HepG2 (cell line): Measurements from ENCODE around the gene ABCF1. TPM values are rescaled to one million over a fixed set of nuclear protein-coding genes. Genes with fewer than 3 reads are reported as not detected.

ENCODE experiments used
- ARNT ChIP-seq: fragments of 450-650 bp; IDR thresholded peaks from 2 replicates; pipeline ENCODE4 v1.6.1; 2017
- CREBL2 ChIP-seq: sonication (generic); formaldehyde crosslinking; IDR thresholded peaks from 2 replicates; pipeline ENCODE4 v1.8.1; 2023; ENCODE audit warnings: missing genetic modification reagents, mild to moderate bottlenecking, borderline replicate concordance
- DNMT1 ChIP-seq: sonication (generic); formaldehyde crosslinking; IDR thresholded peaks from 2 replicates; pipeline ENCODE4 v1.5.1; 2020; ENCODE audit warnings: mild to moderate bottlenecking, missing genetic modification reagents
- FOXM1 ChIP-seq: sonication (generic); formaldehyde crosslinking; IDR thresholded peaks from 2 replicates; pipeline ENCODE4 v1.5.0; 2020; ENCODE audit warnings: missing genetic modification reagents
- GTF3A ChIP-seq: sonication (generic); formaldehyde crosslinking; conservative IDR thresholded peaks from 2 replicates; pipeline ENCODE4 v1.4.0; 2020; ENCODE audit warnings: mild to moderate bottlenecking, missing genetic modification reagents
- KLF15 ChIP-seq: sonication (generic); formaldehyde crosslinking; IDR thresholded peaks from 2 replicates; pipeline ENCODE4 v1.8.1; 2023; ENCODE audit warnings: borderline replicate concordance, mild to moderate bottlenecking, inconsistent platforms, missing genetic modification reagents, mixed read lengths
- MLXIP ChIP-seq: sonication (generic); formaldehyde crosslinking; IDR thresholded peaks from 2 replicates; pipeline ENCODE4 v1.9.0; 2021; ENCODE audit warnings: missing genetic modification reagents, borderline replicate concordance
- PAX8 ChIP-seq: sonication (generic); formaldehyde crosslinking; IDR thresholded peaks from 2 replicates; pipeline ENCODE4 v1.8.0; 2022; ENCODE audit warnings: mild to moderate bottlenecking, missing genetic modification reagents, borderline replicate concordance
- POLR2G ChIP-seq: fragments of 200-400 bp; formaldehyde crosslinking; IDR thresholded peaks from 2 replicates; pipeline ENCODE4 v1.6.1; 2018; ENCODE audit warnings: mild to moderate bottlenecking, low read depth, low read length, moderate library complexity
- REXO4 ChIP-seq: sonication (generic); formaldehyde crosslinking; IDR thresholded peaks from 2 replicates; pipeline ENCODE4 v1.8.0; 2022; ENCODE audit warnings: missing genetic modification reagents, mild to moderate bottlenecking, borderline replicate concordance
- SKI ChIP-seq: fragments of 450-650 bp; IDR thresholded peaks from one replicate; pipeline ENCODE4 v1.6.1; 2018; ENCODE audit warnings: mild to moderate bottlenecking; ENCODE audit not compliant: partially characterized antibody
- SMC3 ChIP-seq: IDR thresholded peaks from 2 replicates; pipeline ENCODE4 v1.6.1; 2011; ENCODE audit warnings: low read length, improper control_type of control experiment
- SUZ12 ChIP-seq: fragments of 150-350 bp; IDR thresholded peaks from 2 replicates; pipeline ENCODE4 v1.6.1; 2014; ENCODE audit warnings: low read depth, low read length
- TARDBP ChIP-seq: sonication (generic); formaldehyde crosslinking; IDR thresholded peaks from 2 replicates; pipeline ENCODE4 v1.8.0; 2022; ENCODE audit warnings: mild to moderate bottlenecking, missing genetic modification reagents
- TCF7L2 ChIP-seq: IDR thresholded peaks from 2 replicates; pipeline ENCODE4 v1.6.1; 2011; ENCODE audit warnings: mild to moderate bottlenecking, low read depth, low read length, moderate library complexity
- ZFP1 ChIP-seq: IDR thresholded peaks from 2 replicates; pipeline ENCODE4 v1.6.1; 2016
- ZNF101 ChIP-seq: sonication (generic); formaldehyde crosslinking; IDR thresholded peaks from 2 replicates; pipeline ENCODE4 v1.4.0; 2020; ENCODE audit warnings: mild to moderate bottlenecking, low read depth, missing genetic modification reagents, borderline replicate concordance
- ZNF160 ChIP-seq: sonication (generic); formaldehyde crosslinking; IDR thresholded peaks from 2 replicates; pipeline ENCODE4 v1.8.0; 2022; ENCODE audit warnings: mild to moderate bottlenecking, inconsistent platforms, missing genetic modification reagents
- ZNF253 ChIP-seq: sonication (generic); formaldehyde crosslinking; IDR thresholded peaks from 2 replicates; pipeline ENCODE4 v1.8.0; 2022; ENCODE audit warnings: mild to moderate bottlenecking, missing genetic modification reagents, borderline replicate concordance
- ZNF354B ChIP-seq: sonication (generic); formaldehyde crosslinking; IDR thresholded peaks from 2 replicates; pipeline ENCODE4 v1.8.0; 2022; ENCODE audit warnings: mild to moderate bottlenecking, missing genetic modification reagents
- ZNF451 ChIP-seq: sonication (generic); formaldehyde crosslinking; IDR thresholded peaks from 2 replicates; pipeline ENCODE4 v1.5.0; 2020; ENCODE audit warnings: mild to moderate bottlenecking, missing genetic modification reagents
- ZNF670 ChIP-seq: sonication (generic); formaldehyde crosslinking; IDR thresholded peaks from 2 replicates; pipeline ENCODE4 v1.8.0; 2022; ENCODE audit warnings: mild to moderate bottlenecking, missing genetic modification reagents, borderline replicate concordance
- ZNF720 ChIP-seq: sonication (generic); formaldehyde crosslinking; IDR thresholded peaks from 2 replicates; pipeline ENCODE4 v1.4.0; 2020; ENCODE audit warnings: missing genetic modification reagents
- ZNF878 ChIP-seq: sonication (generic); formaldehyde crosslinking; IDR thresholded peaks from 2 replicates; pipeline ENCODE4 v1.8.1; 2023; ENCODE audit warnings: mild to moderate bottlenecking, missing genetic modification reagents, moderate library complexity
- polyA plus RNA-seq, 8 experiments: library from polyadenylated mRNA; depleted of rRNA in 3 of 8; stranded (reverse) in 7 of 8; unstranded in 1 of 8; fragments of >200 nt; fragmentation: Illumina TruSeq in 4 of 8; extraction: Trizol in 4 of 8; gene quantifications; 2 replicates each; pipeline versions ENCODE4 v1.2.1 to v1.2.3, GENCODE V29; 2011 to 2016; ENCODE audit warnings: low read depth in 4 of 8, missing spikeins in 1 of 8, mixed read lengths in 1 of 8; ENCODE audit not compliant: insufficient read depth in 1 of 8
- total RNA-seq, 5 experiments: library from RNA; depleted of rRNA; stranded (reverse); fragments of >200 nt; fragmentation: Illumina TruSeq; extraction: Trizol; gene quantifications; 2 replicates each; pipeline ENCODE4 v1.2.3, GENCODE V29; 2016; ENCODE audit warnings: low read depth in 1 of 5
- TF ChIP-seq, protein P1 (sequence below): sonication (generic); formaldehyde crosslinking; IDR thresholded peaks from 2 replicates; pipeline ENCODE4 v1.5.0; 2020; ENCODE audit warnings: missing genetic modification reagents
- TF ChIP-seq, protein P2 (sequence below): sonication (generic); formaldehyde crosslinking; IDR thresholded peaks from 2 replicates; pipeline ENCODE4 v1.5.1; 2020; ENCODE audit warnings: missing genetic modification reagents, mild to moderate bottlenecking, borderline replicate concordance

ABCF1 gene
- total and polyA plus RNA-seq, 2 of the 13 experiments (the other 11 are each of a cell fraction or from before 2014, with no cell fraction given), result 25.4 to 98.9 TPM

GRCh38 chr6:30616811-30617564 is 45.7 kb downstream of the ABCF1 start, which contains the start of gene PPP1R10 (continued):
- TF ChIP-seq KLF15 (no peak; the same call in 1 of the 2 replicates), ZNF451 (CRISPR knock-in tag) (peak; percentile 71; the same call in 1 of the 2 replicates), TARDBP (CRISPR knock-in tag) (peak; percentile 65), SMC3 (no peak; the same call in 1 of the 2 replicates), ZFP1 (CRISPR knock-in tag) (no peak; the same call in 1 of the 2 replicates), ZNF720 (CRISPR knock-in tag) (no peak), FOXM1 (CRISPR knock-in tag) (peak; percentile 98), GTF3A (CRISPR knock-in tag) (0 out of 2 replicates have a peak, but pooled peaks have one; percentile 18), ZNF160 (CRISPR knock-in tag) (peak; percentile 90), TCF7L2 (no peak), ZNF354B (CRISPR knock-in tag) (0 out of 2 replicates have a peak, but pooled peaks have one; percentile 60), CREBL2 (CRISPR knock-in tag) (no peak), SKI (peak; percentile 27), ZNF253 (0 out of 2 replicates have a peak, but pooled peaks have one; percentile 56), REXO4 (CRISPR knock-in tag) (no peak), ZNF670 (CRISPR knock-in tag) (no peak; the same call in 1 of the 2 replicates), POLR2G (peak; percentile 99), ZNF101 (no peak), DNMT1 (CRISPR knock-in tag) (no peak), ZNF878 (CRISPR knock-in tag) (peak; percentile 62; the same call in 1 of the 2 replicates), ARNT (no peak), SUZ12 (no peak), PAX8 (CRISPR knock-in tag) (no peak), MLXIP (CRISPR knock-in tag) (no peak)
- TF ChIP-seq, protein P1, sequence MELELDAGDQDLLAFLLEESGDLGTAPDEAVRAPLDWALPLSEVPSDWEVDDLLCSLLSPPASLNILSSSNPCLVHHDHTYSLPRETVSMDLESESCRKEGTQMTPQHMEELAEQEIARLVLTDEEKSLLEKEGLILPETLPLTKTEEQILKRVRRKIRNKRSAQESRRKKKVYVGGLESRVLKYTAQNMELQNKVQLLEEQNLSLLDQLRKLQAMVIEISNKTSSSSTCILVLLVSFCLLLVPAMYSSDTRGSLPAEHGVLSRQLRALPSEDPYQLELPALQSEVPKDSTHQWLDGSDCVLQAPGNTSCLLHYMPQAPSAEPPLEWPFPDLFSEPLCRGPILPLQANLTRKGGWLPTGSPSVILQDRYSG (CRISPR knock-in tag), result 0 out of 2 replicates have a peak, but pooled peaks have one; percentile 61
- TF ChIP-seq, protein P2, sequence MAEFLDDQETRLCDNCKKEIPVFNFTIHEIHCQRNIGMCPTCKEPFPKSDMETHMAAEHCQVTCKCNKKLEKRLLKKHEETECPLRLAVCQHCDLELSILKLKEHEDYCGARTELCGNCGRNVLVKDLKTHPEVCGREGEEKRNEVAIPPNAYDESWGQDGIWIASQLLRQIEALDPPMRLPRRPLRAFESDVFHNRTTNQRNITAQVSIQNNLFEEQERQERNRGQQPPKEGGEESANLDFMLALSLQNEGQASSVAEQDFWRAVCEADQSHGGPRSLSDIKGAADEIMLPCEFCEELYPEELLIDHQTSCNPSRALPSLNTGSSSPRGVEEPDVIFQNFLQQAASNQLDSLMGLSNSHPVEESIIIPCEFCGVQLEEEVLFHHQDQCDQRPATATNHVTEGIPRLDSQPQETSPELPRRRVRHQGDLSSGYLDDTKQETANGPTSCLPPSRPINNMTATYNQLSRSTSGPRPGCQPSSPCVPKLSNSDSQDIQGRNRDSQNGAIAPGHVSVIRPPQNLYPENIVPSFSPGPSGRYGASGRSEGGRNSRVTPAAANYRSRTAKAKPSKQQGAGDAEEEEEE (CRISPR knock-in tag), result no peak
